ENCODE results near the gene SNCAIP.

Gene SNCAIP

DNA sequence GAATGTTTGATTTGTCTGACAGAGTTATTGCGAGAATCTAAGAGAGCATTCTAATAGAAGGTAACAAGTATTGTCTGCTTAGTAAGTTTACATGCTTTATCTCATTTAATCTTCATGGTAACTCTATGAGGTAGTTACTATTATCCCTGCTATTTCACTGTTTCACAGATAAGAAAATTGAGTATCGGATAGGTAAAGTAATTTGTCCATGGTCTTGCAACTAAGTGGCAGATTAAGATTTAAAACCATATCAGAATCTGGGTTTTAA, 118.2 kb downstream of the SNCAIP start:
- no peak for DNase-seq

DNA sequence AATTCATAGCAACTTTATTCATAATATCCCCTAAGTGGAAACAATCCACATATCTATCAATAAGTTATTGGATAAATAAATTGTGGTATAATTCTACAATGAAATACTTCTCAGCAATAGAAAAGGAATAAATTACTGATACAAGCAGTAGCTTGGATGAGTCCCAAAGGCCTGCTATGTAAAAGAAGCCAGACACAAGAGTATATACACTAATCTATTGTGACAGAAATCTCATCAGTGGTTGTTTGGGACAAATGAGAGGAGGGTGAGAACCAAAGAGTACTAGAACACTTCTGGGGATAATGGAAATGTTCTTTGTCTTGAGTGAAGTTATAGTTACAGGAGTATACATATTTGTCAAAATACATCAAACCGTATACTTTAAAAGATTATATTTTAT, 119.3 kb downstream of the SNCAIP start:
- DNase-seq, result no peak

DNA sequence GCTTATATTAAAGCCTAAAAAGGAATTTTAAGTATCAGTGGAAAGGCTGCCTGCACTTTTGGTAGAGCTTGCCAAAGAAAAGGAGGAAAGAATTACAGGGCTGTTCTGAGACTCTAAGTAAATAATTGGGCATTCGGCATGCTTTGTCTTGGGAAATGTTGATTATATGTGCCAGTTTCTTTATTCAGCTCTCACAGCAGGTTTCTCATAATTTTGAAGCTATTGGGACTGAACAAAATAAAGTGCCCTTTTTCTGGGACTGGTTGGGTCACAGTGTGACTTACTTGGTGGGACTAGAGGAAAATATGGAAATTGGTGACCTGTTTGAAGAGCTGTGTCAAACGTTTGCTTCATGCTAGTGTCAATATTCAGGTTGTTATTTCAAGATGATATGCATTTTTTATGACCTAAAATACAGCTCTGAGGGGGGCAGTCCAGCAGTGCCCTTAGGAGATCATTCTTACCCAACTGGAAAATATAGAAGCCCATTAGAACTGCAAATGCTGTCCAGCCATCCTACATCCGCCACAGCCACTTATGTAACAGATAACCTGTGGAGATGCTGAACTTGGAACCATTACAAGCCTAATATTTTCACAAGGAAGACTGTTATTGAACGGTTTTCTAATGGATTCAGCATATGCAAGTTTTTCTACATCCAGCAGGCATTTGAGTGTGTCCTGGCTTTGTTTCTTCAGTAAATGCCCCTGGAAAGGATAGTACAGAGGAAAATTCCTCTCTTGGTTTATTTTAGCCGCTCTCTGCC, 122.4 kb downstream of the SNCAIP start:
- no peak for DNase-seq

DNA sequence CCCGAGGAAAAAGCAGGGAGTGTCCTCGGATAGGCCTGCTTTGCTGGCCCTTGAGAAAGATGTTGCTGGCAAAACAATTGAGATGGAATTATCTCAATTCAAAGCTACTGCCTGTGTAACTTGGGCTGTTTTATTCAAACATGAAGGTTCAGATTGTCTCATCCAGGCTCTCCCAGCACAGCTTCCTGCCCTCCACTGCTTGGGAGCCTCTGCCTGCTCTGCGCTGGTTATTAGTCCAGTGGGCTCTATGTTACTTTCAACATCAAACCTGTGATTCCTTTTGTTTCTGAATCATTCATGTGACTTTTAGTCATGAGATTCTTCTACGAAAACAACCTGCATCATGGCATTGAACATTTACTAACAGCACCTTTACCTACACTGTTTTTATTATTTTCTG, 123.2 kb downstream of the SNCAIP start:
- DNase-seq, result no peak

DNA sequence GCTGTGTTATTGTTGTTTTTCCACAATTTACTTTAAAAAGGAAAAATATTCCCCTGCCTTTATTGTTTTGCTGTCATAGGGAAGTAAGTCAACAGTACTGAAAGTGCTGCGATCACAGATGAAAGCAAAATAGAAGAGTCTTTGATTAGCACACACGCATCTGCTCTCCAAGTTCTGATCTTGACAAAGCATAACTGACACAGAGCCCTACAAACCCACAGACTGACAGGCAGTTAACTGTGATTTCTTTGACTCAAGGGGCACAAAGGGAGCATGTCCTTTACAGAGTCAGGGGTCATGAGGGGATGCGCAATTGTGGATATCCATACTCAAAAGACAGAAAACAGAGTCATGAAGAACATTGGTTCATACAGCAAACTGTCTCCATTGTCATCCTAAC, 123.7 kb downstream of the SNCAIP start:
- DNase-seq, result no peak

DNA sequence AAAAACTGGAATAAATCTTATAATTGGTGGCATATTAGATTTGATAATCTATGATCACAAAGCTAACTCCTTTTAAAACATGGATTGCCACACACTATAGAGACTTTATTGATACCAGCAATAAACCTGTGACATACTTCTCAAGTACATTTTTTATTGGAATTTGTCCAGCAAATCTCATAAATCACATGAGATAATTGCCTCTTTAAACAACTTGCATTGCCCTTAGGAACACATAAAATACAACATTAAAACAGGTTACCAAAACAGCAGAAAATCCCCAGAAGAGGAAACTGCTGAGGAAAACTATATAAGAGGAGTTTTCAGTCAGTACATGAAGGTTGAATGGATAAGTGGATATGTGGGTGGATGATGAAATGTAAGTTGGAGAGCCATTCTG, 124.6 kb downstream of the SNCAIP start:
- DNase-seq, result no peak

DNA sequence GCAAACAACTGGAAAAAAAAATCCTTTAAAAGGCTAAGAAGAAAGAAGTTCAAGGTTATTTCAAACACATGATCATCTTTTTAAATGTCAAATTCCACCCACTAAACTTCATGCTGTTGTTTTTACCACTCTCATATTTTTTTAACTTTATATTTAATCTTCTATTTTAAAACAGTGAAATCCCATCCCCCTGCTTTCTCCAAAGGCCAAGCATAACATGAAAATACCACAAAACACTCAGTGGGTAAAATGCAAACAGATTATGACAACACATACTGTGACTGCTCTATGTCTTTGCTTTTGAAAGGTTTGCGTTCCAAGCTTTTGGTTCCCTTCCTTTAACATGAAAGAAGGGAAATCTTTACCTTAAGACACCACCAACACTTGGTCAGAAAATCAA, 127.6 kb downstream of the SNCAIP start:
- DNase-seq, result no peak

DNA sequence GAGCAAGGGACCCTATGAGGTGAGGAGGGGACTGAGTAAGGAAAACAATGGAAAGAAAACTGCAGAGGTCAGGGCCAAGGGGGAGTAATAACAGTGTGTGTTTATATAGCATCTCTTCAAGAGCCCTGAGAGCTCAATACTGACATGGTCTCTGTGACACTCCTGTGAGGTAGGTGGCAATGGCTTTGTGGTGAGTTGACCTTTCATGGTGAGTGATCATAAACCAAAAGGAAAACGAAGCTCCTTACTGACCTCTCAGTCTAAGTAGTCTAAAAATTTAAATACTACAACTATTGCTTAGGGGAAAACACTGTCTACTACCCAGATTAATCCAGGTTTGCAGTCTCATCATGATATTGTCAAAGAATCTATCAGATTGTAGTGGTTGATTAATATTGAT, 130.9 kb downstream of the SNCAIP start:
- DNase-seq, result no peak

DNA sequence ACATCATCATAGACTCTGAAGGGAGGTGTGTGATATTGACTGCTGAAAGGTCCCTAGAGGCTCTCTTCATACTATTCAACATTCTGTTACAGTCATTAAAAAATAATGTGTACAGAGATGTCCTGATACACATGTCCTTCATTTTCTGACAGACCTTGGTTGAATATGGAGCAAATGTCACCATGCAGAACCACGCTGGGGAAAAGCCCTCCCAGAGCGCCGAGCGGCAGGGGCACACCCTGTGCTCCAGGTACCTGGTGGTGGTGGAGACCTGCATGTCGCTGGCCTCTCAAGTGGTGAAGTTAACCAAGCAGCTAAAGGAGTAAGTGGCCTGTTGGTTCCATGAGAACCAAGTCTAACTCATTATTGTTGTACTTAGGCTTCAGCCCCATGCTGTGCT, 132.4 kb downstream of the SNCAIP start:
- no peak for DNase-seq

DNA sequence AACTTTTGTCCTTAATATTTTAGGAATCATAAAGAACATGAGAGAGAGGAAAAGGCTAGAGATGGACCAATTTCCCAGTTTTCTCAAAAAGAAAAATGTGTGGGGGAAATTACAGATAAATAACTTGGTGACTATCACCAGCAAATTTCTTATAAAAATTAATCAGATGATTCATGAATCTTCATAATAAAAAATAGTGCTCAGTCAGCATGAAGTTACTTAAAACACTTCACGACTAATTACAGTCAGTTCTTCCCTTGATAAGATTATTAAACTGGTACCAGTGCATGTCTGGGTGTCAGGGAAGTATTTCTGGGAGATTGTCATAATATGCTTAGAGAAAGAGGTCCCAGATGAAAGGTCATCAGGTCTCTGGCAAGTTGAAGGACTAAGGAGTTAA, 133.0 kb downstream of the SNCAIP start:
- DNase-seq, result no peak

DNA sequence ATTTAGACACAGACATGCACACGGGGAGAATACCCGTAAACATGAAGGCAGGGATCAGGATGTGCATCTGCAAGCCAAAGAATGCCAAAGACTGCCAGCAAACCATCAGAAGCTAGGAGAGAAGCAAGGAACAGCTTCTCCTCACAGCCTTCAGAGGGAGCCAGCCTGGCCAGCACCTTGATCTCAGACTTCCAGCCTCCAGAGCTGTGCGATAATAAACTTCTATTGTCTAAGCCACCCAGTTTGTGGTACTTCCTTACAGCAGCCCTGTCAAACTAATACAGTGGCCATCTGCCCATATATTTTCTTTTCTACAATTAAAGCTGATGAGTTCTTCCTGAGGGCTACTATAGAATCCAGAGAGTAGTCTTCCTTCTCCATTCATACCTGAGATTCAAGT, 135.0 kb downstream of the SNCAIP start:
- DNase-seq, result no peak

DNA sequence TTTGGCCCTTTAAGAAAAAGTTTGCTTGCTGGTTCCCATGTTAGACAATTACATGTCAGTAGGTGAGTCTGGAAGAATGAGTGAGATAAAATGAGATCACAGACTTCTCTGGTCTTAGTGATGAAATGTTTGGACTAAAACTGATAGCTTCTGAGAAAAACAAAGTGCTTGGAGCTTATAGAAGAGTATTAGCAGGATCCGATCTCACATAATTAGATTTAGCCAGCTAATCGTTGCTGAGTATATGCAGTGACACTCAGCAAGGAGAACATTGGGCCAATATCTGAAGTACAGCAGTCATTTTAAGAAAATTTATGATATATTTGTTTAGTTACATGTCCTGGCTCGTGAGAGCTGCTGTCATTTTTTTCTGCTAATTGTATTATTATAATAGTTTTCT, 135.8 kb downstream of the SNCAIP start:
- DNase-seq, result no peak

DNA sequence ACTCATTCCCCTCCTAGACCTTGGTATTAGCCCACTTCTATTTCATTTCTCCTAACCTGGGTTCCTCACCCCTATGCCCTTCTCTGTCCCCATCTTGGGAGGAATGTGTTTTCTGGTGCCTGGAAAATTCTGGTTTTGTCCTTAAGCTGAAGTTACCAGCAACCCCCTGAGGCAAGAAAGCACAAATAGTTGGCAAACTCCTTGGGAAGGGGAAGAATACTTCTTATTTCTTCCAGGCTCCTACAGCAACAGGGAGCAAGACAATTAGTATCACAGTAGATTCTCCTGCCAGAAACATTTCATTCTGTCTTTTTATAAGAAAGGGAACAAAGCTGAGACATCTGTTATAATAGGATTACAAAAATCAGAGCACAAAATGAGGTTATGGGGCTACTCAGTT, 142.5 kb downstream of the SNCAIP start:
- DNase-seq, result no peak

DNA sequence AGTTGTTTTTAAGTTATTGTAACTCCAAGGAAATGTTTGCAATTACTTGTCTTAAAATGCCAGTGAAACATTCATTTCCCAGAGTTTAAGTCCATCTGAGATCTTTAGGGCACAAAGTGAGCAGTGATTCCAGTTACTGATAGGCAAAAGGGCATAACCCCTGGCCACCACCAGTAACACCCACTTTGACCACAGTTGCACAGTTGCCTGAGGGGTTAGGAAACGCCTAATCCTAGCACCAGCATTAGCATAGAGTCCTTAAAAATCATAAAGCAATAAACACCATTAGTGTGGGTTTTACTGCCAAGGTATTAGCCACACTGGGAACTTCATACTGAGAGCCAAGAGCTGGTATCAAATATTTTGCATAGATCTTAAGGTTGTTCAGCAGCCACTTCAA, 143.9 kb downstream of the SNCAIP start:
- no peak for DNase-seq

DNA sequence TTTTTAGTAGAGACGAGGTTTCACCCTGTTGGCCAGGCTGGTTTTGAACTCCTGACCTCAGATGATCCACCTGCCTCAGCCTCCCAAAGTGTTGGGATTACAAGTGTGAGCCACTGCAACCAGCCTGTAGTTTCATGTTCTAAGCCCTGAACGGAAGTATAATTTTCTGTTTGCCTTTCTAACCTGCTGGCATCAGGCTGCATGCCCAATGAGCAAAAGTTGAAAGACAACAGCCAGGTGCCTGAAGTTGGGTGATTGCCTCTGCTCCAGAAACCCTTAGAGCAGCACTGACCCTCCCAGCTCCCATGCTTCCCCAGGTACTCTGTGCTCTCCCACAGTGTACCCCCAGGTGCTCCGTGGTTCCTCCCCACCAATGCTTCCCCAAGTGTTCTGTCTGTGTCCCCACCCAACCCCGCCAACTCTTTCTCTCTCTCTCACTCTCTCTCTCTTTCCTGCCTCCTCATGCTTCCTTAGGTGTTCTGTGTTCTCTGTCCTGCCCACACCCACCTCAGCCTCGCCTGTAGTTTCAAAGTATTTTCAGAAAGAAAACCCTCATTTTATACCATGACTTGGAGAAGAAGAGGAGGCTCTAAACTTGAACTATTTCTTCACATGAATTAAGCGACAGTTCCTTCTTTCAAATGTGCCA, 145.3 kb downstream of the SNCAIP start:
- DNase-seq, result no peak

DNA sequence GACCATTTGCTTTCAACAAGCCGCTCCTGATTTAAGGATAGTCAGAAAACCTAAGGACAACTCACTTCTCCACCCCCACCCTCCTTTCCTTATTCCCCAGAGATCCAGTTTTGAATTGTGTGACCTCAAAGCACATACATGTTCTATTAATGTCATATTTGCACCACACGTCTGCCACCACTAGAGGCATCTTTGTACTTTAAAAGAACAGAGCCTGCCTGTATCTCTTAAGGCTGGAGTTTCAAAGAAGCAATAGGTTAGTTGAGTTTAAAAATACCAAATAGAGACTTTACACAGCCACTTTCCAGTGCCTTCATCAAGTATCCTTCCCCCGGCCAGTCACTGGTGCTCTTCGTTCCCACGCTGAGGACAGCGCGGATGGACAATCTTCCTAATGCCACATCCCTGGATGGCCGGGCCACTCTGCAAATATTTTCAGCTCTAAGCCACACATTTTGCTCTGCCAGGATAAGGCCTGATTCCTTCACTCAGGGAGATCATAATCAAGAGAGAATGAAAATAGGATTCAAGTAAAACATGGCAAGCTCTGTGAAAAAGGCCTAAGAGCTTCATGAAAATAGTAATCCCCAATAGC, 146.3 kb downstream of the SNCAIP start:
- DNase-seq, result peak; percentile 15

DNA sequence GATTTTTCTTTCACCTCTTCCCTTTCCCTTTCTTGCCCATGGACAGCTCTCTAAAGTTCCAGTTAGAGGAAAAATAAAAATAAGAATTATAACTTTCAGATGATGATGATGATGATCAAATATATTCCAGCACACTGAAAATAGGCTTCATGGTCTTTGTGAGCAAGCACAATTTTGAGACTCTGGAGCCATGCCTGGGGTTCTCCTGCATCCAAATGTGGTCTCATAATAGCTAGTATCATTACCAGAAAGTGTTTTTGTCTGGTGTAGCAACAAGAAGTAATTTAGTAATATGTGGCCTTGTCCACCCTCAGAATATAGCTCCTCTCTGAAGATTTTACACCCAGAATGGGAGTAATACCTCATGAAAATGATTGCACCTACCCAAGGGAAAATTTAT, 150.4 kb downstream of the SNCAIP start:
- no peak for DNase-seq

DNA sequence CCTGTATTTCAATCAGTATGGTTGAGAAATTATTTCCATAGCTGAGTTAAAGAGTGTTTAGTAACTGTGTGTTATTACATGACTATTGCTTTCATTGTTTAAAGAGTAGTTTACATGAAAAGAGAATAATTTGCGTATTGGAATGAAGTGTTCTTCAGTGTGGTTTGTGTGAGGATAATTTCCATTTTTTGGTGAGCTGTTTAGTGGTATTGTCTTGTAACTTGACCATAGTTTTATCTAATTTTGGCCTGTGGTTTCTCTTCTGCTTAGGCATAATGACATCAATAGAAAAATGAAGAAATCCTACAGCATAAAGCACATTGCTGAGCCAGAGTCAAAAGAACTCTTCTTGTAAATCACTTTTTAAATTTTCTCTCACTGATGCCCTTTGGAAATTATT, 151.2 kb downstream of the SNCAIP start:
- DNase-seq, result peak; percentile 65

DNA sequence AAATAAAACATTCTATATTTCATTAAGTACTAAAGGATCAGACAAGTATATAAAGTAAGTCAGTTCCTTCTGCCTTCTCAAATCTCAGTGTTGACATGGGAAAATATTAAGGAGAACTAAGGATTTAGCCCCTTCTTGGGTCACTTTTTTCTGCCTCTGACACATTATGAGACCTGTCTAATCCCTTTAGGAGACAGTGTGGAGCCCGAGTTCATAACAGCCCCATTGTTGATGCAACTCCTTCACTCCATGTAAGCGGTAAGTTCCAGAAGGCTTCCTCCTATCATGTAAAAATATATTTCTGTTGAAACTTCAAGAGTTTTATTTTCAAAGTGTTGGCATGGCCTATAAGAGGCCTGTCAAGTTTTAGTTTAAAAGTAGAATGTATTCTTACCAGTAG, 152.2 kb downstream of the SNCAIP start:
- no peak for DNase-seq

DNA sequence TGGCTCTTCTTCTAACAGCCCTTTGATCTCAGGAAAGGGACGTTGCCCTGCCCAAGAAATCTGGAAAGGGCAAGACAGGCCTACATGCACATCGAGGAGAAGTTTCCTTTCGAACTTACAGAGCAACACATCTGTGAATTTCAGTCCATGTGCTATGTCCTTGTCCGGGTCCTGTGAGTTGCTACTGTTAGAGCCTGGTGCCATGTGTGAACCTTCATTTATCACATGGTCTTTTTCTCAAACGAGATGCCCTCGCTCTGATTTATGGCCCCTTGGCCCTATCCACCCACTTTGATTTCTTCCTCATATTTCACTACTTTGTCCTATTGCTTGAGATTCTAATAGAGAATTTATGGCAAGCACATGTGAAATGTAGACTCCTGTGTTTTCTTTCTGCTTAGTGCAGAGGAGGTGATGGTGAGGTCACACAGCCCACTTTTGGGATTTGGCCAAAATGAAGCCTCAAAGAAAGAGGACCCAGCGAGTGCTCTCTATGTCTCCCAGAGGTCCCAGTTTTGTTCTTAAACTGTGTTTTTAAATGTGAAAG, 153.1 kb downstream of the SNCAIP start:
- DNase-seq, result no peak

DNA sequence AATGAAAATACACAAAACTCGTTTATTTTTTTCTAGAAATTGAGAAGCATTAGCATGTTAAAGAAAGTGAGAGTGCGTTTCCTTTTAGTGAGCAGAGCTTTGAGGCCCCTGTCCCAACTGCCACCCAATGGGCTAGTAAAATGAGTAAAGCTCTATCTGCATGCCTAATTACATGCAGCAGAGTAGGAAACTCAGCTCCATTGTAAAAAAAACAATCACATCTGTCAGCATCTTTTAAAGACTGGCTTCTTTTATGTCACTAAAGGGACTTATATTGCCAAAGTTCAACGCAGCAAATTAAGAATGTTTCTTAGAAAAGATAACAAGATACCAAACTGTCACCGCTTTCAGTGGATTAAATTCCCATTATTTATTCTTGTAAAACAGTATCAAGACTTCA, 154.0 kb downstream of the SNCAIP start:
- no peak for DNase-seq

DNA sequence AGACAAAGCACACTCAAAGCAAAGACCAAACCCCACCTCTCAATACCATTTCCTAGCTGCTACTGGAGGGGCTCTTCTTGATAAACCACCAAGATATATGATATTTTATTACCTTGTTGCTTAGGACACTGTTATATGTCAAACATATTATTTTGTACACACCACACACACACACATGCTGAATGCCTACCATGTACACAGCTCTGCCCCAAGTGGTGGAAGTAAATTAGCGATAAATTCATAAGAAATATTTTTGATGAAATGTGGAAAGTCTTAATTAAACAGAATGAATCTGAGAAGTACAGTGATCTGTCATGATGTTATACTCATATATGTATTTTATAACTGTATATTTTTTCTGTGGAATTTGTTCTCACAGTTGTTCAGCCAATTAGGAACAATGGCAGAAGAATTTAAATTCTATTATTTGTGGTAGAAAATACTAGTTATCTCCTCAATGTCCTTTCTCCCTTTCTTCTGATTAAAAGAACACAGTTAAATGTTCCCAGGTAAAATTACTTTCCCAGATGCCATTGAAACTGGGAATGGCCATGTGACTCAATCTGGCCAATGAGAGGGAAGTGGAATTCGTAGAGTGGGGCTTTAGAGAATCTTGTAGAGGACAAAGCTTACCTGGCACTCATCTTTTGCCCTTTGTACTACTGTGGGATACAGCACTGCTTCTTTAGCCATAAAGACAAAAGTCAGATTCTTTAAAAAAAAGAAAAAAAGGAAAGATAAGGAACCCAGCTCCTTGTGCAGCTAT, 156.5 kb downstream of the SNCAIP start:
- no peak for DNase-seq

DNA sequence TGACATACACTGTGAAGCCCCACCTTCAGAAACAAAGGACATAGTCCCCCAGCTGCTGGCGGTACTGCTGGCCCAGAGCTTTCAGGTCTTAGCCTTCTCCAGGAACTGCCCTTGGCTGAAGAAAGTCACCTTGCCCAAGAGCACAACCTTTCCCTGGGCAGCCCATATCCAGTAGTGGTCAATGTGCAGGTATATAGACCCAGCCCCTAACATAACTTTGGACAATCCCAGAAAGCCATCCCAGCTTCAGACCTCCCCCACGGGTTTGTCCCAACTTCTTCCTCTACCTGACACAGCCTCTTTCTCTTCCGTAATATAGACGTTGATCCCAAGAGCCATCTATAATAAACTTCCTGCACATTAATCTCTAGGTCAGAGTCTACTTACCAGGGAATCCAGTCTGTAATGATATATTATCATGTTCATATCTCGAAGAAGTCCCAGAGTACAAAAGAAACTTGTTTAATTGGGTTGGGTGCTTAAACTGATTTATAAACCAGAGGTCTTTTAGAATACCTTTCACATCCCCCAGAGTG, 157.4 kb downstream of the SNCAIP start:
- DNase-seq, result no peak

DNA sequence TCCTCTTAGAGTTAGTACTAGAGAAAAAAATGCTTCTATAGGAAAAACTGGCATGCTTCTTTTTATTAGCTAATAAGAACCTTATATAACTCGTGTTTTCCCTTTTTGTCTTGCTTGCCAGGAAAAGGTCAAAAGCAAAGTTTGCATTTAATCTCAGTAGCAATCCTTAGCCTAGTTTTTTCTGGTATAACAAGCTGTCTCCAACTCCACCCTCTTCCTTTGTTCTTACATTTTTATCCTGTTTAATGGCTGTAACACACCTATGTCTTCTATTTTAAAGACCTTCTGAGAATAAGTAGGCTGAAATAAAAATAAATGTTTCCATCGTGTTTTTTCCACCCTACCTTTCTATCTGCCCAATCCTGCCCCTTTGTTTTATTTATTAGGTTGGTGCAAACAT, 158.3 kb downstream of the SNCAIP start:
- no peak for DNase-seq
